CD4-positive, alpha-beta T cell (primary cell): Measurements from ENCODE around the gene NSL1. TPM values are rescaled to one million over a fixed set of nuclear protein-coding genes. Genes with fewer than 3 reads are reported as not detected.
"Not testable (repeated sequence)": the region's sequence is repeated elsewhere in the genome, so short reads cannot be mapped to it uniquely, and the experiment has no call there.

Source experiments
- ATAC-seq: fragments of 200-7000 bp; cut with Tn5 transposase; one replicate; pipeline ENCODE4 v1.10.0; 2022; ENCODE audit warnings: mild to moderate bottlenecking; ENCODE audit not compliant: poor library complexity
- CTCF ChIA-PET: fragments of 350-600 bp; sonication (Branson Sonifier 250); formaldehyde crosslinking; loops from one replicate; lab custom pipeline; 2021; ENCODE audit warnings: antibody characterized with exemption, inconsistent platforms; lab: Charles Lee
- POLR2A ChIA-PET: fragments of 350-600 bp; sonication (Branson Sonifier 250); formaldehyde crosslinking; loops from one replicate; lab custom pipeline; 2021; ENCODE audit warnings: antibody characterized with exemption, inconsistent platforms; lab: Charles Lee
- DNase-seq, 14 experiments: peaks; one replicate each; pipeline ENCODE4 v3.0.0-alpha.2; 2013 to 2020; ENCODE audit warnings: mixed read lengths in 2 of 14
- H3K27ac ChIP-seq, 2 donors: one replicate each; pipeline versions ENCODE4 v1.5.1 to v1.7.0; 2013; ENCODE audit warnings: low read length in 2 of 2, low read depth in 1 of 2, mild to moderate bottlenecking in 1 of 2
- H3K27me3 ChIP-seq, 2 experiments: 1 replicate in 1 of 2; 2 replicates in 1 of 2; pipeline versions ENCODE4 v1.6.1 to v1.7.0; 2013; ENCODE audit warnings: low read length in 2 of 2, control low read depth in 1 of 2, mild to moderate bottlenecking in 1 of 2, moderate library complexity in 1 of 2; ENCODE audit not compliant: insufficient read depth in 2 of 2, control insufficient read depth in 1 of 2
- H3K36me3 ChIP-seq: one replicate; pipeline ENCODE4 v1.6.1; 2013; ENCODE audit warnings: low read length, control low read depth; ENCODE audit not compliant: insufficient read depth
- H3K4me1 ChIP-seq: one replicate; pipeline ENCODE4 v1.6.1; 2013; ENCODE audit warnings: low read length, control low read depth; ENCODE audit not compliant: insufficient read depth
- H3K4me3 ChIP-seq: one replicate; pipeline ENCODE4 v1.5.1; 2013; ENCODE audit warnings: mild to moderate bottlenecking, low read length, moderate library complexity
- H3K9me3 ChIP-seq, 2 experiments: 1 replicate in 1 of 2; 2 replicates in 1 of 2; pipeline versions ENCODE4 v1.6.1 to v1.7.0; 2013; ENCODE audit warnings: low read length in 2 of 2, mild to moderate bottlenecking in 2 of 2, control low read depth in 1 of 2, moderate library complexity in 1 of 2; ENCODE audit not compliant: control insufficient read depth in 1 of 2, insufficient read depth in 1 of 2
- H3K27ac Mint-ChIP-seq: one replicate; pipeline ENCODE4 v1.8.0; 2020; ENCODE audit warnings: mixed read lengths
- H3K27me3 Mint-ChIP-seq: one replicate; pipeline ENCODE4 v1.8.0; 2021; ENCODE audit warnings: mixed read lengths
- H3K36me3 Mint-ChIP-seq: one replicate; pipeline ENCODE4 v1.8.0; 2021; ENCODE audit warnings: low read depth, mixed read lengths
- H3K4me1 Mint-ChIP-seq: one replicate; pipeline ENCODE4 v1.8.0; 2021; ENCODE audit warnings: low read depth, mixed read lengths
- H3K4me3 Mint-ChIP-seq: one replicate; pipeline ENCODE4 v1.8.0; 2020; ENCODE audit warnings: mild to moderate bottlenecking, mixed read lengths
- H3K9me3 Mint-ChIP-seq: one replicate; pipeline ENCODE4 v1.8.0; 2020; ENCODE audit warnings: mixed read lengths
- intact Hi-C, 2 experiments: fragments of 100-400 bp; cut with DNase I in 1 of 2; cut with micrococcal nuclease in 1 of 2; formaldehyde crosslinking; loops; one replicate each; pipeline versions ENCODE4 v1.15.1 to v1.9.0; 2023 to 2025; cut with DNase I, micrococcal nuclease
- total RNA-seq, 174 experiments: library from RNA in 2 of 174; stranded (reverse) in 2 of 174; gene quantifications; one replicate each; pipeline ENCODE4 v1.2.3 and lab custom pipeline; 2021 to 2026
- TF ChIP-seq, protein P1 (sequence below): fragments of 200-600 bp; IDR thresholded peaks from one replicate; pipeline ENCODE4 v1.8.0; 2022; ENCODE audit warnings: antibody characterized with exemption, mild to moderate bottlenecking

NSL1 gene
- total RNA-seq, 2 experiments from 2014 or later: 14.1 to 15.7 TPM

DNA sequence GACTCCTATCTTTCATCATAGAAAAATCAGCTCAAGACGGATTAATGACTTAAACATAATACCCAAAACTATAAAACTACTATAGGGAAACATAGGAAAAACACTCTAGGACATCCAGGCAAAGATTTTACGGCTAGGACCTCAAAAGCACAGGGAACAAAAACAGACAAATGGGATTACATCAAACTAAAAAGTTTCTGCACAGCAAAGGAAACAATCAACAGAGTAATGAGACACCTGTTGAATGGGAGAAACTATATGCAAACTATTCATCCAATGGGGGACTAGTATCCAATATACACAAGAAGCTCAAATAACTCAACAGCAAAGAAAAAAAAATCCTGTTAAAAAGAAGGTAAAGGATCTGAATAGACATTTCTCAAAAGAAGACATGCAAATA, 18.6 kb downstream of the NSL1 start:
- POLR2A ChIA-PET: no interaction called here
- no peak overlapping the region for H3K27ac Mint-ChIP-seq
- intact Hi-C loops: no loop called here

DNA sequence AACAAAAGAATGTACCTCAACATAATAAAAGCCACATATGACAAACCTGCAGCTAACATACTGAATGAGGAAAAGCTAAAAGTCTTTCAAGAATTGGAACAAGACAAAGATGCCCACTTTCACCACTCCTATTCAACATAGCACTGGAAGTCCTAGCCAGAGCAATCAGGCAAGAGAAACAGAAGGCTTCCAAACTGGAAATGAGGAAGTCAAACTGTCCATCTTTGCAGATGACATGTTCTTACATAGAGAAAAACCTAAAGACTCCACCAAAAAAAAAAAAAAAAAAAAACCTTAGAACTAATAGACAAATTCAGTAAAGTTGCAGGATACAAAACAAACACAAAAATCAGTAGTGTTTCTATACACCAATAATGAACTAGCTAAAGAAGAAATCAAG, 20.2 kb downstream of the NSL1 start:
- Mint-ChIP-seq H3K36me3 (peaks cover 93% of the 10 kb centered on the region), H3K4me1 (peaks cover 45% of the 10 kb centered on the region), H3K9me3 (peaks cover 22% of the 10 kb centered on the region), H3K27ac (no peak overlapping the region), H3K4me3 (no peak overlapping the region), H3K27me3 (no peaks in the 10 kb centered on the region)
- POLR2A ChIA-PET: no interaction called here
- TF ChIP-seq, protein P1, sequence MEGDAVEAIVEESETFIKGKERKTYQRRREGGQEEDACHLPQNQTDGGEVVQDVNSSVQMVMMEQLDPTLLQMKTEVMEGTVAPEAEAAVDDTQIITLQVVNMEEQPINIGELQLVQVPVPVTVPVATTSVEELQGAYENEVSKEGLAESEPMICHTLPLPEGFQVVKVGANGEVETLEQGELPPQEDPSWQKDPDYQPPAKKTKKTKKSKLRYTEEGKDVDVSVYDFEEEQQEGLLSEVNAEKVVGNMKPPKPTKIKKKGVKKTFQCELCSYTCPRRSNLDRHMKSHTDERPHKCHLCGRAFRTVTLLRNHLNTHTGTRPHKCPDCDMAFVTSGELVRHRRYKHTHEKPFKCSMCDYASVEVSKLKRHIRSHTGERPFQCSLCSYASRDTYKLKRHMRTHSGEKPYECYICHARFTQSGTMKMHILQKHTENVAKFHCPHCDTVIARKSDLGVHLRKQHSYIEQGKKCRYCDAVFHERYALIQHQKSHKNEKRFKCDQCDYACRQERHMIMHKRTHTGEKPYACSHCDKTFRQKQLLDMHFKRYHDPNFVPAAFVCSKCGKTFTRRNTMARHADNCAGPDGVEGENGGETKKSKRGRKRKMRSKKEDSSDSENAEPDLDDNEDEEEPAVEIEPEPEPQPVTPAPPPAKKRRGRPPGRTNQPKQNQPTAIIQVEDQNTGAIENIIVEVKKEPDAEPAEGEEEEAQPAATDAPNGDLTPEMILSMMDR: no peak
- CTCF ChIA-PET: interaction anchor here (0.6 to 1.6 kb wide), 3 partner anchors 10 to 106 kb away, joined by 3 to 7 read pairs (median 3); no protein-coding TSS in a partner anchor
- DNase-seq (no peak), ATAC-seq (no peak)
- Histone ChIP-seq H3K4me1 (no peaks in the 10 kb centered on the region), H3K27me3 (no peaks in the 10 kb centered on the region), H3K4me3 (no peak overlapping the region), H3K36me3 (peaks cover 4% of the 10 kb centered on the region), H3K27ac (no peak overlapping the region), H3K9me3 (peaks cover 14 to 26% of the 10 kb centered on the region in 2 experiments)
- intact Hi-C loops: no loop called here

More for the DNA sequence above, 18.6 kb downstream of the NSL1 start:
- Histone ChIP-seq H3K9me3 (peaks cover 11 to 26% of the 10 kb centered on the region in 2 experiments), H3K27ac (no peak overlapping the region), H3K36me3 (peaks cover 9% of the 10 kb centered on the region), H3K4me1 (no peaks in the 10 kb centered on the region), H3K27me3 (no peaks in the 10 kb centered on the region), H3K4me3 (no peak overlapping the region)
- TF ChIP-seq, protein P1: no peak
- Mint-ChIP-seq H3K36me3 (peaks cover 92% of the 10 kb centered on the region), H3K9me3 (peaks cover 17% of the 10 kb centered on the region), H3K4me3 (no peak overlapping the region), H3K4me1 (peaks cover 37% of the 10 kb centered on the region), H3K27me3 (no peaks in the 10 kb centered on the region)
- no peak for ATAC-seq
- CTCF ChIA-PET: interaction anchor here (1.2 kb wide), 1 partner anchor 108 kb away, joined by 4 read pairs; no protein-coding TSS in a partner anchor
- DNase-seq: no peak

DNA sequence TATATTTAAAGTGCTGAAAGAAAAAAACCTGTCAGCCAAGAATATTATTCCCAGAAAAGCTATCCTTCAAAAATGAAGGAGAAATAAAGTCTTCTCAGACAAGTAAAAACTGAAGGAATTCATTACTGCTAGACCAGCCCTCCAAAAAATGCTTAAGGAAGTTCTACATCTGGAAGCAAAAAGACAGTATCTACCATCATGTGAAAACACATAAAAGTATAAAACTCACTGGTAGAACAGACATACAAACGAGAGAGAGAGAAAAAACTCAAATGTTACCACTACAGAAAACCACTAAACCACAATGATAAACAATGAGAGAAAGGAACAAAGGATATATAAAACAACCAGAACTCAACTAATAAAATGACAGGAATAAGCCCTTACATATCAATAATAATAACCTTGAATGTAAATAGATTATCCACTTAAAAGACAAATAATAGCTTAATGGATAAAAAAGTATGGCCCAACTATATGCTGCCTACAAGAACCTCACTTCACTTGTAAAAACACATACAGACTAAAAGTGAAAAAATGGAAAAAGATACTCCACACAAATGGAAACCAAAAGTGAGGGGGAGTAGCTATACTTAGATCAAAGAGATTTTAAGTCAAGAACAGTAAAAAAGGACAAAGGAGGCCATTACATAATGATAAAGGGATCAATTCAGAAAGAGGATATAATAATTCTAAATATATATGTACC, 22.0 kb downstream of the NSL1 start:
- peak overlapping the region in 1 of 2 donors; percentile 13 for H3K27ac ChIP-seq
- H3K4me3 Mint-ChIP-seq: no peak overlapping the region
- peaks cover 54% of the 10 kb centered on the region for H3K4me1 Mint-ChIP-seq
- intact Hi-C loops: no loop called here
- DNase-seq (no peak), ATAC-seq (peak; percentile 48)
- CTCF ChIA-PET: interaction anchor here (0.6 to 1.4 kb wide), 2 partner anchors 20 to 105 kb away, joined by 4 to 5 read pairs; no protein-coding TSS in a partner anchor
- peaks cover 22% of the 10 kb centered on the region for H3K9me3 Mint-ChIP-seq
- no peaks in the 10 kb centered on the region for H3K27me3 ChIP-seq
- H3K9me3 ChIP-seq: peaks cover 14 to 26% of the 10 kb centered on the region in 2 experiments
- no peak overlapping the region for H3K4me3 ChIP-seq
- H3K27ac Mint-ChIP-seq: peak overlapping the region; percentile 26
- H3K36me3 ChIP-seq: peaks cover 3% of the 10 kb centered on the region
- TF ChIP-seq, protein P1: no peak
- H3K27me3 Mint-ChIP-seq: no peaks in the 10 kb centered on the region
- H3K4me1 ChIP-seq: no peaks in the 10 kb centered on the region
- POLR2A ChIA-PET: interaction anchor here (0.6 to 1.4 kb wide), 2 partner anchors 17 to 22 kb away, joined by 4 to 5 read pairs; no protein-coding TSS in a partner anchor
- H3K36me3 Mint-ChIP-seq: peaks cover 98% of the 10 kb centered on the region

DNA sequence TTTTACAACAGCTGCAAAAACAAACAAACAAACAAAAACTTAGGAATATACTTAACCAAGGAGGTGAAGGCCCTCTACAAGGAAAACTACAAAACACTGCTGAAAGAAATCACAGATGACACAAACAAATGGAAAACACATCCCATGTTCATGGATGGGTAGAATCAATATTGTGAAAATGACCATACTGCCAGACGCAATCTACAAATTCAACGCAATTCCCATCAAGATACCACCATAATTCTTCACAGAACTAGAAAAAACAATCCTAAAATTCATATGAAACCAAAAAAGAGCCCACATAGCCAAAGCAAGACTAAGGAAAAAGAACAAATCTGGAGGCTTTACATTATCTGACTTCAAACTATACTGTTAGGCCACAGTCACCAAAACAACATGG, 24.8 kb downstream of the NSL1 start:
- ATAC-seq, intact Hi-C loops, H3K4me3 Mint-ChIP-seq, H3K4me3 ChIP-seq, DNase-seq, H3K36me3 ChIP-seq, H3K27me3 Mint-ChIP-seq, H3K27me3 ChIP-seq, H3K4me1 ChIP-seq, H3K27ac Mint-ChIP-seq, POLR2A ChIA-PET, H3K27ac ChIP-seq: not testable (repeated sequence)
- Mint-ChIP-seq H3K9me3 (peaks cover 22% of the 10 kb centered on the region), H3K36me3 (peaks cover 94% of the 10 kb centered on the region), H3K4me1 (peaks cover 52% of the 10 kb centered on the region)
- H3K9me3 ChIP-seq: peaks cover 14 to 26% of the 10 kb centered on the region in 2 experiments
- CTCF ChIA-PET: interaction anchor here (1.2 kb wide), 1 partner anchor 102 kb away, joined by 4 read pairs; no protein-coding TSS in a partner anchor

DNA sequence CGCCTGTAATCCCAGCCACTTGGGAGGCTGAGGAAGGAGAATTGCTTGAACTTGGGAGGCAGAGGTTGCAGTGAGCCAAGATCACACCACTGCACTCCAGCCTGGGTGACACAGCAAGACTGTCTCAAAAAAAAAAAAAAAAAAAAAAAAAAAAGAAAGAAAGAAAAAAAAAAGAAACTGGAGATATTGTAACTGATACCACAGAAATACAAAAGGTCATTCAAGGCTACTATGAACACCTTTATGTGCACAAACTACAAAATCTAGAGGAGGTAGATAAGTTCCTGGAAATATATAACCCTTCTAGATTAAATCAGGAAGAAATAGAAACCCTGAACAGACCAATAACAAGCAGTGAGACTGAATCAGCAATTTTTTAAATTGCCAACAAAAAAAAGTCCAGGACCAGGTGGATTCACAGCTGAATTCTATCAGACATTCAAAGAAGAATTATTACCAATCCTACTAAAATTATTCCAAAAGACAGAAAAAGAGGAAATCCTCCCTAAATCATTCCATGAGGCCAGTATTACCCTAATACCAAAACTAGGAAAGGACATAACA, 26.8 kb downstream of the NSL1 start:
- DNase-seq, intact Hi-C loops, H3K27ac Mint-ChIP-seq, CTCF ChIA-PET, H3K4me1 ChIP-seq, H3K36me3 ChIP-seq, H3K27me3 Mint-ChIP-seq, H3K4me3 ChIP-seq, ATAC-seq, H3K27ac ChIP-seq, POLR2A ChIA-PET, H3K27me3 ChIP-seq, H3K4me3 Mint-ChIP-seq: not testable (repeated sequence)
- peaks cover 11 to 15% of the 10 kb centered on the region in 2 experiments for H3K9me3 ChIP-seq
- peaks cover 59% of the 10 kb centered on the region for H3K4me1 Mint-ChIP-seq
- peaks cover 17% of the 10 kb centered on the region for H3K9me3 Mint-ChIP-seq
- peaks cover 84% of the 10 kb centered on the region for H3K36me3 Mint-ChIP-seq
